PC-9 (cell line): Measurements from ENCODE around the gene PLA2G2A.
A peak's percentile ranks its signal among the peaks of the same experiment; 100 is the strongest.

Source experiments
- CTCF ChIP-seq: fragments of 200-600 bp; sonication (generic); conservative IDR thresholded peaks from 2 replicates; pipeline ENCODE4 v1.6.1; 2017; ENCODE audit warnings: mixed run types, antibody characterized with exemption, mild to moderate bottlenecking, moderate library complexity
- EZH2 ChIP-seq: fragments of 200-600 bp; sonication (generic); IDR thresholded peaks from 2 replicates; pipeline ENCODE4 v1.8.0; 2017; ENCODE audit warnings: antibody characterized with exemption, low read depth

- TF ChIP-seq CTCF = 0 out of 2 replicates have a peak, but pooled peaks have one; percentile 16
- no peak for TF ChIP-seq EZH2
These were observed 21.6 kb downstream of the PLA2G2A start for GRCh38 chr1:19957779-19958178.
